ENCODE measurements around the gene DRAXIN. TPM values are rescaled to one million over a fixed set of nuclear protein-coding genes. Genes with fewer than 3 reads are reported as not detected.

DRAXIN gene
- total and polyA plus RNA-seq, 12 donors: under 0.01 to 0.08 (median 0.06) TPM; not detected in 7

GRCh38 chr1:11753555-11754208, 62.2 kb downstream of the DRAXIN start:
- no peak overlapping the region for H3K27ac ChIP-seq
- H3K27me3 ChIP-seq: no peaks in the 10 kb centered on the region
- H3K4me3 ChIP-seq: no peak overlapping the region
- H3K9me3 ChIP-seq (replicated peaks in 1 of 3): no peaks in the 10 kb centered on the region
- WGBS, 4 donors: 67 to 82% (median 75%) methylated on average over 5 to 7 of the region's 7 CpGs
- peaks cover 0 to 20% of the 10 kb centered on the region in 2 donors for H3K36me3 ChIP-seq (replicated peaks in 1 of 2)
- intact Hi-C loops (cut with DNase I): no loop called here
- DNase-seq: no peak
- H3K4me1 ChIP-seq (replicated peaks in 1 of 2): no peaks in the 10 kb centered on the region
- no peak for TF ChIP-seq POLR2A (IDR thresholded peaks at IDR 0.05)
- TF ChIP-seq CTCF (IDR thresholded peaks at IDR 0.05): no peak

- DNase-seq: no peak
- Histone ChIP-seq H3K27ac (no peak overlapping the region), H3K9me3 (replicated peaks in 1 of 3) (no peaks in the 10 kb centered on the region), H3K4me3 (no peak overlapping the region), H3K36me3 (replicated peaks in 1 of 2) (no peaks in the 10 kb centered on the region), H3K27me3 (peaks cover 6% of the 10 kb centered on the region), H3K4me1 (replicated peaks in 1 of 2) (no peaks in the 10 kb centered on the region)
- TF ChIP-seq POLR2A (IDR thresholded peaks at IDR 0.05): no peak
- TF ChIP-seq CTCF (IDR thresholded peaks at IDR 0.05): no peak
- WGBS, 4 donors: 94 to 100% (median 97%) methylated on average over 1 of the region's 1 CpG
- intact Hi-C loops (cut with DNase I): no loop called here
These were observed 65.5 kb downstream of the DRAXIN start for GRCh38 chr1:11757047-11757446.

GRCh38 chr1:11759791-11760190, 68.3 kb downstream of the DRAXIN start:
- no peak for DNase-seq
- no peaks in the 10 kb centered on the region for H3K4me1 ChIP-seq (replicated peaks in 1 of 2)
- no peaks in the 10 kb centered on the region for H3K9me3 ChIP-seq (replicated peaks in 1 of 3)
- no peak for TF ChIP-seq POLR2A (IDR thresholded peaks at IDR 0.05)
- no peak for TF ChIP-seq CTCF (IDR thresholded peaks at IDR 0.05)
- no peaks in the 10 kb centered on the region for H3K36me3 ChIP-seq (replicated peaks in 1 of 2)
- peaks cover 6% of the 10 kb centered on the region for H3K27me3 ChIP-seq
- no peak overlapping the region for H3K27ac ChIP-seq
- intact Hi-C loops (cut with DNase I): no loop called here
- WGBS, 4 donors: 78 to 87% (median 83%) methylated on average over 3 to 4 of the region's 4 CpGs
- H3K4me3 ChIP-seq: no peak overlapping the region

GRCh38 chr1:11761285-11761684, 69.8 kb downstream of the DRAXIN start:
- intact Hi-C loops (cut with DNase I): no loop called here
- Histone ChIP-seq H3K9me3 (replicated peaks in 1 of 3) (no peaks in the 10 kb centered on the region), H3K4me1 (replicated peaks in 1 of 2) (no peaks in the 10 kb centered on the region), H3K27ac (no peak overlapping the region), H3K36me3 (replicated peaks in 1 of 2) (no peaks in the 10 kb centered on the region), H3K4me3 (no peak overlapping the region), H3K27me3 (peaks cover 6% of the 10 kb centered on the region)
- no peak for TF ChIP-seq POLR2A (IDR thresholded peaks at IDR 0.05)
- TF ChIP-seq CTCF (IDR thresholded peaks at IDR 0.05): no peak
- no peak for DNase-seq
- 76 to 91% (median 84%) methylated on average over 4 to 6 of the region's 6 CpGs for WGBS, 4 donors
